Gastrocnemius medialis (tissue), 4 donors: ENCODE measurements around the gene DMRTB1. TPM values are rescaled to one million over a fixed set of nuclear protein-coding genes. Genes with fewer than 3 reads are reported as not detected.

ENCODE experiments used
- ATAC-seq, 2 donors: fragments of 150-250 bp; one replicate each; pipeline ENCODE4 v1.9.1; 2016
- DNase-seq, 2 donors: peaks; one replicate each; pipeline ENCODE4 v3.0.0-alpha.2; 2019
- H3K27ac ChIP-seq, 4 donors: fragments of 200-600 bp; sonication (generic); 1 replicate in 1 of 4; 2 replicates in 3 of 4; pipeline ENCODE4 v1.5.1; 2016 to 2018; ENCODE audit warnings: mild to moderate bottlenecking in 2 of 4, moderate library complexity in 1 of 4
- H3K27me3 ChIP-seq, 3 donors: fragments of 200-600 bp; sonication (generic) in 2 of 3; 1 replicate in 1 of 3; 2 replicates in 2 of 3; pipeline versions ENCODE4 v1.5.1 to v1.6.0; 2016 to 2019; ENCODE audit warnings: mild to moderate bottlenecking in 1 of 3, moderate library complexity in 1 of 3
- H3K36me3 ChIP-seq, 2 donors: fragments of 200-600 bp; sonication (generic) in 1 of 2; one replicate each; pipeline ENCODE4 v1.5.1; 2017 to 2018
- H3K4me1 ChIP-seq, 2 donors: fragments of 200-600 bp; sonication (generic) in 1 of 2; one replicate each; pipeline ENCODE4 v1.5.1; 2016 to 2017; ENCODE audit warnings: mild to moderate bottlenecking in 2 of 2
- H3K4me3 ChIP-seq, 4 donors: fragments of 200-600 bp; sonication (generic) in 3 of 4; 1 replicate in 1 of 4; 2 replicates in 3 of 4; pipeline ENCODE4 v1.5.1; 2016 to 2019; ENCODE audit warnings: mild to moderate bottlenecking in 2 of 4
- H3K9me3 ChIP-seq, 3 donors: fragments of 200-600 bp; sonication (generic) in 2 of 3; 1 replicate in 1 of 3; 2 replicates in 2 of 3; pipeline ENCODE4 v1.5.1; 2016 to 2019
- POLR2A ChIP-seq, 2 donors: fragments of 450-650 bp; IDR thresholded peaks; one replicate each; pipeline ENCODE4 v1.6.1; 2017; ENCODE audit warnings: antibody characterized with exemption in 2 of 2, mild to moderate bottlenecking in 2 of 2, moderate library complexity in 2 of 2
- in situ Hi-C, 4 donors: fragments of 200-750 bp; cut with MboI; loops; one replicate each; pipeline versions ENCODE4 v1.15.0 to v1.8.0; 2017; ENCODE audit warnings: low sequenced_read_pairs in 4 of 4
- intact Hi-C: fragments of 100-400 bp; cut with DNase I; formaldehyde crosslinking; loops from one replicate; pipeline ENCODE4 v1.15.1; 2023; ENCODE audit warnings: low total_unique reads
- total RNA-seq, 4 donors: library from RNA; depleted of rRNA; stranded (reverse); fragments of >200 nt; gene quantifications; one replicate each; pipeline versions ENCODE4 v1.1.0 to v1.2.3, GENCODE V29; 2016
- TF ChIP-seq, protein P1 (sequence below), 5 experiments: fragments of 450-650 bp in 3 of 5; fragments of 200-600 bp in 2 of 5; sonication (generic) in 2 of 5; IDR thresholded peaks in 4 of 5; conservative IDR thresholded peaks in 1 of 5; 1 replicate in 4 of 5; 2 replicates in 1 of 5; pipeline ENCODE4 v1.5.1; 2016 to 2019; ENCODE audit warnings: antibody characterized with exemption in 5 of 5, mild to moderate bottlenecking in 3 of 5, moderate library complexity in 3 of 5

Gene DMRTB1
- total RNA-seq, 4 donors from 2014 or later = not detected

DNA sequence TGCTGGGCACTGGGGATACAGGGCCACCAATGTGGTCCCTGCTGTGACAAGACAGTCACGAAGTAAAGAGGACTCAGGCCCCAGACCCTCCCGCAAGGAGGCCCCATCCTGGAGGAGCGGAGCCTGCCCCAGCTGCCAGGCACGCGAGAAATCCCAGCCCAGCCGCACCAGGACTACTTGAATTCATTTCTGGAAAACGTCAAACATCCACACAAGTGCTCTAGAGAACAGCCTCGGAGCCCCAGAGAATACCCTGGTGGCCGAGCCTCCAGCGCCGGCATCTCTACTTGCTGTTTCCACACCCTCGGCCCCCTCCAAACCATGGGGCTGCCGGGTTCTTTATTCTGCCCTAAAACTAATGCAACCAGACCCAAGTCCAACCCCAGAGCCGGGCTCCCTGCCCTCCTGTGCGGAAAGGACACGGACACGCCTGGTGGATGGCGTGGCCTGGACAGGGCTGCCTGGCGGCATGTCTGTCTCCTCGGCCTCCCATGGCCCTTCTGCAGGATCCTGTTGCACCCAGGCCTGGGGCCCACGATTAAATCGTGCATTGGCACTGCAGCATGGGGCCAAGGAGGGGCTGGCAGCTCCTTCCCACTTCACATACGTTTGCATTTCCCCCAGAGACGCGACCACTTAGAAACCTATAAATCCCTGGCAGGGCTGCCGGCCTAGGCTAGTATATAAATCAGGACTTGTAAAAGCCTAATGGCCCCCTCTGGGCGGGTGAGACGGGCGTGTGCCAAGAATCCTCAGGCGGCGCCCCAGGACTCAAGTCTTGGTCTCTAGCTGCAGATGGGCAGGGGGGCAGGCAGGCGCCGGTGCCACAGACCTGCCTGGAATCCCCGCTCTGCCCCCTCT, 41.2 kb downstream of the DMRTB1 start:
- DNase-seq = no peak
- Histone ChIP-seq H3K27me3 (no peaks in the 10 kb centered on the region), H3K36me3 (no peaks in the 10 kb centered on the region), H3K4me3 (no peak overlapping the region), H3K9me3 (no peaks in the 10 kb centered on the region), H3K4me1 (no peaks in the 10 kb centered on the region), H3K27ac (no peak overlapping the region)
- no peak for ATAC-seq
- TF ChIP-seq, protein P1, sequence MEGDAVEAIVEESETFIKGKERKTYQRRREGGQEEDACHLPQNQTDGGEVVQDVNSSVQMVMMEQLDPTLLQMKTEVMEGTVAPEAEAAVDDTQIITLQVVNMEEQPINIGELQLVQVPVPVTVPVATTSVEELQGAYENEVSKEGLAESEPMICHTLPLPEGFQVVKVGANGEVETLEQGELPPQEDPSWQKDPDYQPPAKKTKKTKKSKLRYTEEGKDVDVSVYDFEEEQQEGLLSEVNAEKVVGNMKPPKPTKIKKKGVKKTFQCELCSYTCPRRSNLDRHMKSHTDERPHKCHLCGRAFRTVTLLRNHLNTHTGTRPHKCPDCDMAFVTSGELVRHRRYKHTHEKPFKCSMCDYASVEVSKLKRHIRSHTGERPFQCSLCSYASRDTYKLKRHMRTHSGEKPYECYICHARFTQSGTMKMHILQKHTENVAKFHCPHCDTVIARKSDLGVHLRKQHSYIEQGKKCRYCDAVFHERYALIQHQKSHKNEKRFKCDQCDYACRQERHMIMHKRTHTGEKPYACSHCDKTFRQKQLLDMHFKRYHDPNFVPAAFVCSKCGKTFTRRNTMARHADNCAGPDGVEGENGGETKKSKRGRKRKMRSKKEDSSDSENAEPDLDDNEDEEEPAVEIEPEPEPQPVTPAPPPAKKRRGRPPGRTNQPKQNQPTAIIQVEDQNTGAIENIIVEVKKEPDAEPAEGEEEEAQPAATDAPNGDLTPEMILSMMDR (IDR thresholded peaks at IDR 0.05 in 4 of 5, conservative IDR thresholded peaks at IDR 0.05 in 1 of 5) = no peak
- no peak for TF ChIP-seq POLR2A (IDR thresholded peaks at IDR 0.05)
- intact Hi-C loops = no loop called here
- in situ Hi-C loops = no loop called here

DNA sequence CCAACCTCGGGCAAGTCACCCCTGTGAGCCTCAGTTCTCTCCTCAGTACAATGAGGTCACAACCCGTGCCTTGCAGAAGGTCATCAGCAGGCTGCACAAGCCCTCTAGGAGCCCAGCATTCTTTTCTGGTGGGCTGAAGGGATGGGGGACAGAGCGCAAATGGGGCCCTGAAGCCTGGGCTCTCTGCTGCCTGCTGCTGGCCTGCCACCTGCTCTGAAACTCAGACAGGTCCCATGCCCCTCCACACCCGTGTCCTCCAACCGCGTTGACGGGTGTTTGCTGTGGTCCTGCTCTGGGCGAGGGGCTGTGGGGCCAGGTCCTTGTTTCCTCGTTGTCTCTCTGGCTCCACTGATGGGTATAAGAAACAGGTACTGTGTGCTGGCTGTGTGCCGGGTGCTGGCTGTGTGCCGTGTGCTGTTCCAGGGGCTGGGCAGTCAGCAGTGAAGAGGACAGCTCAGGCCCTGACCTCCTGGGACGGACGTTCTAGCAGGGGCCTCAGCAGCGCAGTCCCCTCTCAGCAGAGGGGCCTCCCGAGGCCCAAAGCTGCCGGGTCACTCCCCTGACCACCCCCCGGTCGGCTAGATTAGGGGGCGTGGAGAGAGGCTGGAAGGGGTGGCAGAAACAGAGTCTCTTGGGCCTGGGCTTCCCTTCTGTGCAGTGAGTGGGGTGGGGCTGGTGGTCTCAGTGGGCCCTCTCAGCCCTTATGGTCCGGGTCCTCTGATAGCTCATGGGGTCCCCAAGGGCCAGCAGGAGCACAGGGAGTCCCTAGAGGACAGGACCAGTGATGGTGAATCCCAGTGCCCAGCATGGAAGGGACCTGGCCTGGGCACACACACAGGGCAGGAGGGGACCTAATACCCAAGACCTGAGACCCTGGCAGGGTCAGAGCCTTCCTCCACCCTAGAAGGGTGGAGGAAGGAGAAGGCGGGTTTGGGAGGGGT, 42.1 kb downstream of the DMRTB1 start:
- TF ChIP-seq, protein P1 (IDR thresholded peaks at IDR 0.05 in 4 of 5, conservative IDR thresholded peaks at IDR 0.05 in 1 of 5) = no peak
- no peak for TF ChIP-seq POLR2A (IDR thresholded peaks at IDR 0.05)
- H3K4me1 ChIP-seq = no peaks in the 10 kb centered on the region
- in situ Hi-C loops (no loop called here), intact Hi-C loops (no loop called here)
- no peak for ATAC-seq
- no peaks in the 10 kb centered on the region for H3K27me3 ChIP-seq
- H3K4me3 ChIP-seq = no peak overlapping the region
- no peaks in the 10 kb centered on the region for H3K36me3 ChIP-seq
- H3K9me3 ChIP-seq = no peaks in the 10 kb centered on the region
- DNase-seq = no peak
- H3K27ac ChIP-seq = no peak overlapping the region

DNA sequence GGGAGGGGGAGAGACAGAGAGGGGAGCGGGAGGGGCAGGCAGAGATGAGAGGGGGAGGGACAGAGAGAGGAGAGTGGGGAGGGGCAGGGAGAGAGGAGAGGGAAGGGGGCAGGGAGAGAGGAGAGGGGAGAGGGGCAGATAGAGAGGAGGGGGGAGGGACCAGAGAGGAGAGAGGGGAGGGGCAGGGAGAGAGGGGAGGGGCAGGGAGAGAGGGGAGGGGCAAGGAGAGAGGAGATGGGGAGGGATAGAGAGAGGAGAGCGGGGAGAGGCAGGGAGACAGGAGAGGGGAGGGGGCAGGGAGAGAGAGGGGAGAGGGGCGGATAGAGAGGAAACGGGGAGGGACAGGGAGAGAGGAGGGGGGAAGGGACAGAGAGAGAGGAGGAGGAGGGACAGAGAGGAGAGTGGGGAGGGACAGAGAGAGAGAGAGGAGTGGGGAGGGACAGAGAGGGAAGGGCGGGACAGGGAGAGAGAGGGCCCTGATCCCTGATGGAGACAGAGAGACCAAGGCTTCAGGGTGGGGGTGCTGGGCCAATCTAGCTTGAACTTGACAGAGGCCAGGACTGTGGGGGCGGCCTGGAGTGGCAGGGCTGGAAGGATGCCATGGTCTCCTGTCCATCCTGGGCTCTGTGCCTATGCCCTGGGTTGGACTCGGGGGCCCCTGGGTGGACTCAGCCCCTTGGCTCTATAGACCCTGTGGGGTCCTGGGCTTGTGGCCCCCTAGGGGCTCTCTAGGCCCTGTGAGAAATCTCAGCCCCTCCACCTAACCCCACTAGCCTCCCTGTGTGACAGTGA, 43.6 kb downstream of the DMRTB1 start:
- in situ Hi-C loops = no loop called here
- intact Hi-C loops = no loop called here
- TF ChIP-seq, protein P1 (IDR thresholded peaks at IDR 0.05 in 4 of 5, conservative IDR thresholded peaks at IDR 0.05 in 1 of 5) = no peak
- H3K27me3 ChIP-seq = no peaks in the 10 kb centered on the region
- no peak for DNase-seq
- ATAC-seq = no peak
- no peaks in the 10 kb centered on the region for H3K36me3 ChIP-seq
- no peaks in the 10 kb centered on the region for H3K9me3 ChIP-seq
- no peak overlapping the region for H3K27ac ChIP-seq
- no peak overlapping the region for H3K4me3 ChIP-seq
- H3K4me1 ChIP-seq = no peaks in the 10 kb centered on the region

DNA sequence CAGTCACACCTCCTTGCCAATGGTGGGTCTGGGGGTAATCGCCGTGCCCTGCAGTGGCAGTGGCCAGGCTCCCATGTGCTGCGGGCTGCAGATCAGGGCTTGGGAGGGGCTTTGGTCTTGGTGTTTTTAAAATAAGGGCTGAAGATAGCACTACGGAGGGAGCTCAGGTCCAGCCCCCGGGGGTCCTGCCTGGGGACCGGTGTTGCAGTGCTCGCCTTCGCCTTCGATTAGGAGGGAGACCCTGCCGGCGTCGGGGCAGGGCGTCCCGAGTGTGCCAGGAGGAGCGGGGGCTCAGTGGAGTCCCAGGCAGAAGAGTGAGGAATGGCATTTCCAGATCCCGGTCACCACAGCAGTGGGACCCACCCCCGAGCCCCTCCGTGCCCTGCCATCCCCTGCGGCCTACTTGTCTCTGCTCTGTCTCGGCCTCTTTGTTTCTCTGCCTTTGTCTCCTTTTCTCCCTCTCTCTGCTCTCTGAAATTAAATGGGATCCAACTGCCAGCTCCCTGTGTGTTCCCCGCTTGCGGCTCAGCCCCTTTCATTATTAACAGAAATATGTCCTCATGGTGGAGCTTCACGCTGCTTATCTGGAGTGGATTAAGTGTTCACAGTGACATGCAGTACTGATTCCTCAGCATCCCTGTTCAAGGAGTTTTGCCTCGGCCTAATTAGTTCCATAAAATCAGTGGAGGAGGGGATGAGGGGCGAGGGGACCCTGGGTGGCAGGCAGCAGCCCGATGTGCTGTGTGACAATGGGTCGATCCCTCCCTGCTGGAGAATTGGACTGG, 44.4 kb downstream of the DMRTB1 start:
- H3K4me3 ChIP-seq = no peak overlapping the region
- intact Hi-C loops = no loop called here
- TF ChIP-seq POLR2A (IDR thresholded peaks at IDR 0.05) = no peak
- TF ChIP-seq, protein P1 (IDR thresholded peaks at IDR 0.05 in 4 of 5, conservative IDR thresholded peaks at IDR 0.05 in 1 of 5) = no peak
- in situ Hi-C loops = no loop called here
- ATAC-seq = no peak
- H3K4me1 ChIP-seq = no peaks in the 10 kb centered on the region
- H3K36me3 ChIP-seq = no peaks in the 10 kb centered on the region
- no peak overlapping the region for H3K27ac ChIP-seq
- no peaks in the 10 kb centered on the region for H3K27me3 ChIP-seq
- H3K9me3 ChIP-seq = no peaks in the 10 kb centered on the region
- DNase-seq = no peak
